Neural cell (in vitro differentiated cells): ENCODE data around the gene PHF21A. TPM values are rescaled to one million over a fixed set of nuclear protein-coding genes. Genes with fewer than 3 reads are reported as not detected.

Source experiments
- H2AFZ ChIP-seq: fragments of 200-600, 300-800 bp; sonication (generic), shearing (Covaris generic); 2 replicates; pipeline ENCODE4 v1.6.0; 2014; ENCODE audit warnings: low read depth, mild to moderate bottlenecking, antibody characterized with exemption, low read length, moderate library complexity
- H3F3A ChIP-seq: fragments of 200-600 bp; shearing (Covaris generic); 2 replicates; pipeline ENCODE4 v1.6.1; 2016; ENCODE audit warnings: mild to moderate bottlenecking, moderate library complexity, mixed read lengths, antibody characterized with exemption, low read length; ENCODE audit not compliant: insufficient read depth, poor library complexity, severe bottlenecking
- H3K27ac ChIP-seq: fragments of 200-600, 300-800 bp; sonication (generic), shearing (Covaris generic); 2 replicates; pipeline ENCODE4 v1.5.1; 2014; ENCODE audit warnings: mild to moderate bottlenecking, low read length, moderate library complexity
- H3K27me3 ChIP-seq: fragments of 300-800, 200-600 bp; sonication (generic), shearing (Covaris generic); 2 replicates; pipeline ENCODE4 v1.6.0; 2014; ENCODE audit warnings: mild to moderate bottlenecking, low read depth, low read length, moderate library complexity; ENCODE audit not compliant: insufficient read depth
- H3K36me3 ChIP-seq: fragments of 300-800, 200-600 bp; sonication (generic), shearing (Covaris generic); 2 replicates; pipeline ENCODE4 v1.5.1; 2014; ENCODE audit warnings: mild to moderate bottlenecking, antibody characterized with exemption, low read length, moderate library complexity; ENCODE audit not compliant: insufficient read depth
- H3K4me2 ChIP-seq: fragments of 300-800, 200-600 bp; sonication (generic), shearing (Covaris generic); 2 replicates; pipeline ENCODE4 v1.6.0; 2014; ENCODE audit warnings: mild to moderate bottlenecking, low read length
- H3K4me3 ChIP-seq: fragments of 300-800, 200-600 bp; sonication (generic), shearing (Covaris generic); 2 replicates; pipeline ENCODE4 v1.5.1; 2014; ENCODE audit warnings: mild to moderate bottlenecking, low read length, moderate library complexity
- H3K79me2 ChIP-seq: fragments of 200-600 bp; shearing (Covaris generic); replicated peaks from 2 replicates; pipeline ENCODE4 v1.6.0; 2014; ENCODE audit warnings: mild to moderate bottlenecking, low read length, moderate library complexity; ENCODE audit not compliant: insufficient read depth
- H3K9ac ChIP-seq: fragments of 300-800, 200-600 bp; sonication (generic), shearing (Covaris generic); 2 replicates; pipeline ENCODE4 v1.6.1; 2016; ENCODE audit warnings: mild to moderate bottlenecking, low read length, mixed read lengths
- H3K9me2 ChIP-seq: fragments of 200-600 bp; shearing (Covaris generic); 2 replicates; pipeline ENCODE4 v1.6.1; 2016; ENCODE audit warnings: mild to moderate bottlenecking, low read length, mixed read lengths; ENCODE audit not compliant: insufficient read depth
- H3K9me3 ChIP-seq: fragments of 200-600, 300-800 bp; sonication (generic), shearing (Covaris generic); 2 replicates; pipeline ENCODE4 v1.6.1; 2016; ENCODE audit warnings: mild to moderate bottlenecking, mixed run types, low read length, moderate library complexity, mixed read lengths
- H4K20me1 ChIP-seq: fragments of 200-600 bp; shearing (Covaris generic); 2 replicates; pipeline ENCODE4 v1.6.1; 2016; ENCODE audit warnings: mild to moderate bottlenecking, mixed run types; ENCODE audit not compliant: insufficient read depth
- CTCF ChIP-seq: fragments of 450-650 bp; IDR thresholded peaks from 2 replicates; pipeline ENCODE4 v1.5.1; 2014; ENCODE audit warnings: antibody characterized with exemption, mild to moderate bottlenecking, moderate library complexity; ENCODE audit not compliant: poor library complexity, severe bottlenecking
- EP300 ChIP-seq: fragments of 450-650 bp; conservative IDR thresholded peaks from 2 replicates; pipeline ENCODE4 v1.6.1; 2014; ENCODE audit warnings: antibody characterized with exemption, mild to moderate bottlenecking, moderate library complexity; ENCODE audit not compliant: poor library complexity, severe bottlenecking
- EZH2 ChIP-seq: fragments of 200-600, 300-800 bp; shearing (Covaris generic), sonication (generic); IDR thresholded peaks from 2 replicates; pipeline ENCODE4 v1.6.1; 2014; ENCODE audit warnings: antibody characterized with exemption, low read length, borderline replicate concordance, mild to moderate bottlenecking; ENCODE audit not compliant: insufficient read depth, poor library complexity, severe bottlenecking
- MXI1 ChIP-seq: fragments of 450-650 bp; conservative IDR thresholded peaks from 2 replicates; pipeline ENCODE4 v1.6.1; 2014; ENCODE audit warnings: antibody characterized with exemption, mild to moderate bottlenecking; ENCODE audit not compliant: poor library complexity, severe bottlenecking
- POLR2AphosphoS5 ChIP-seq: IDR thresholded peaks from 2 replicates; pipeline ENCODE4 v1.6.1; 2012
- RAD21 ChIP-seq: fragments of 450-650 bp; conservative IDR thresholded peaks from 2 replicates; pipeline ENCODE4 v1.6.1; 2014; ENCODE audit warnings: antibody characterized with exemption, mild to moderate bottlenecking, moderate library complexity
- REST ChIP-seq: IDR thresholded peaks from 2 replicates; pipeline ENCODE4 v1.6.1; 2012; ENCODE audit warnings: borderline replicate concordance
- SMC3 ChIP-seq: fragments of 450-650 bp; conservative IDR thresholded peaks from 2 replicates; pipeline ENCODE4 v1.6.1; 2014; ENCODE audit warnings: antibody characterized with exemption, mild to moderate bottlenecking, moderate library complexity; ENCODE audit not compliant: poor library complexity
- TAF1 ChIP-seq: IDR thresholded peaks from 2 replicates; pipeline ENCODE4 v1.6.1; 2012; ENCODE audit warnings: low read depth
- polyA plus RNA-seq: library from polyadenylated mRNA; depleted of rRNA; stranded (reverse); fragments of >200 nt; gene quantifications from 2 replicates; pipeline ENCODE4 v1.2.3, GENCODE V29; 2014

The PHF21A gene
- polyA plus RNA-seq, 1 donor from 2014 or later, result 31.7 TPM

- Histone ChIP-seq H3K27me3 (no peaks in the 10 kb centered on the region), H3K79me2 (no peaks in the 10 kb centered on the region), H2AFZ (no peak overlapping the region), H3K4me2 (no peak overlapping the region), H3K9me2 (no peaks in the 10 kb centered on the region), H3F3A (no peaks in the 10 kb centered on the region), H3K4me3 (no peak overlapping the region), H3K9ac (no peak overlapping the region), H3K9me3 (no peaks in the 10 kb centered on the region), H4K20me1 (no peaks in the 10 kb centered on the region), H3K36me3 (no peaks in the 10 kb centered on the region), H3K27ac (no peak overlapping the region)
- TF ChIP-seq TAF1 (no peak), POLR2AphosphoS5 (no peak), REST (no peak), SMC3 (no peak), CTCF (no peak), RAD21 (no peak), EZH2 (no peak), MXI1 (no peak), EP300 (no peak)
These were observed 160.7 kb downstream of the PHF21A start for GRCh38 chr11:45960387-45961095.

GRCh38 chr11:45959851-45960250, 161.4 kb downstream of the PHF21A start:
- H2AFZ ChIP-seq, result no peak overlapping the region
- no peaks in the 10 kb centered on the region for H3K27me3 ChIP-seq
- no peaks in the 10 kb centered on the region for H3K36me3 ChIP-seq
- no peaks in the 10 kb centered on the region for H3K9me3 ChIP-seq
- H3K9me2 ChIP-seq, result no peaks in the 10 kb centered on the region
- H3K4me2 ChIP-seq, result no peak overlapping the region
- no peak overlapping the region for H3K9ac ChIP-seq
- H3K27ac ChIP-seq, result no peak overlapping the region
- no peak overlapping the region for H3K4me3 ChIP-seq
- TF ChIP-seq CTCF, result no peak
- no peak for TF ChIP-seq EZH2
- no peak for TF ChIP-seq EP300
- TF ChIP-seq RAD21, result no peak
- no peak for TF ChIP-seq TAF1
- no peak for TF ChIP-seq REST
- TF ChIP-seq MXI1, result no peak
- H3F3A ChIP-seq, result no peaks in the 10 kb centered on the region
- H4K20me1 ChIP-seq, result no peaks in the 10 kb centered on the region
- H3K79me2 ChIP-seq, result no peaks in the 10 kb centered on the region
